Measurements from ENCODE around the gene HSD3B2. TPM values are rescaled to one million over a fixed set of nuclear protein-coding genes. Genes with fewer than 3 reads are reported as not detected.

The HSD3B2 gene
- polyA plus RNA-seq, 1 donor (not counting 4 experiments of a cell fraction or from before 2014, with no cell fraction given): not detected

DNA sequence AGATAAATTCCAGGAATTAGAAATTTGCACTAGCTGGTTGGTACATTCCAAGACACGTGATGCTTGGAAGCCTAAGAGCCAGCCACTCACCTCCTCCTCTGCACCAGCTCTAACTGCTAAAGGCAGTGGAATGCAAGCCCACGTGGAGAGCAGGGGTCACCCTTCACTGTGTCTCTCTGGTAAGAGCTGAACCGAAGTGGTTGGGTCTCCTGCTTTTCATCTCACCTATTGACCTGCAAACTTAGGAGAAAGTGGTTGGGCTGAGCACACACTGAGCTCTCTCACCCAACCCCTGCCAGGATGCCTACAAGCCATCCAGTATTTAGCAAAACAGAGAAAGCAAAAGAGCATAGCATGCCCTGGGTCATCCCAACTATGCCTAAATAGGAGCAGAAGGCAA lies 27.1 kb upstream of the HSD3B2 start:
- Histone ChIP-seq H3K4me3 (ENCODE audit: control insufficient read depth in 2 of 3, extremely low read depth in 1 of 3, insufficient read depth in 2 of 3, low read depth in 1 of 3, low read length in 3 of 3) (no peak overlapping the region), H3K36me3 (ENCODE audit: control insufficient read depth in 2 of 2, extremely low read depth in 1 of 2, insufficient read depth in 2 of 2, low read length in 2 of 2) (no peaks in the 10 kb centered on the region), H3K9me1 (ENCODE audit: control insufficient read depth, extremely low read depth, insufficient read depth, low read length) (no peaks in the 10 kb centered on the region), H2AFZ (ENCODE audit: control insufficient read depth, low read length) (no peak overlapping the region), H4K20me1 (ENCODE audit: control insufficient read depth, extremely low read depth, insufficient read depth, low read length) (no peaks in the 10 kb centered on the region), H3K27ac (ENCODE audit: control insufficient read depth, insufficient read depth, low read length) (no peak overlapping the region), H3K4me2 (ENCODE audit: control insufficient read depth, extremely low read depth, insufficient read depth, low read depth, low read length) (no peak overlapping the region), H3K4me1 (ENCODE audit: control insufficient read depth, extremely low read depth, insufficient read depth, low read length) (no peaks in the 10 kb centered on the region), H3K27me3 (ENCODE audit: control insufficient read depth, extremely low read depth, insufficient read depth, low read length) (peaks cover 4% of the 10 kb centered on the region), H3K9ac (ENCODE audit: control insufficient read depth, extremely low read depth, insufficient read depth, low read length) (no peak overlapping the region), H3K9me3 (ENCODE audit: control insufficient read depth, low read depth, low read length) (no peaks in the 10 kb centered on the region), H3K79me2 (ENCODE audit: control insufficient read depth, insufficient read depth, low read length) (no peaks in the 10 kb centered on the region)
- DNase-seq (ENCODE audit: low read depth, low spot score) (no peak), FAIRE-seq (no peak)
- dilution Hi-C loops (cut with MboI; ENCODE audit: extremely low pct_ligation_motif_present, low sequenced_read_pairs): no loop called here
- TF ChIP-seq, protein P1, sequence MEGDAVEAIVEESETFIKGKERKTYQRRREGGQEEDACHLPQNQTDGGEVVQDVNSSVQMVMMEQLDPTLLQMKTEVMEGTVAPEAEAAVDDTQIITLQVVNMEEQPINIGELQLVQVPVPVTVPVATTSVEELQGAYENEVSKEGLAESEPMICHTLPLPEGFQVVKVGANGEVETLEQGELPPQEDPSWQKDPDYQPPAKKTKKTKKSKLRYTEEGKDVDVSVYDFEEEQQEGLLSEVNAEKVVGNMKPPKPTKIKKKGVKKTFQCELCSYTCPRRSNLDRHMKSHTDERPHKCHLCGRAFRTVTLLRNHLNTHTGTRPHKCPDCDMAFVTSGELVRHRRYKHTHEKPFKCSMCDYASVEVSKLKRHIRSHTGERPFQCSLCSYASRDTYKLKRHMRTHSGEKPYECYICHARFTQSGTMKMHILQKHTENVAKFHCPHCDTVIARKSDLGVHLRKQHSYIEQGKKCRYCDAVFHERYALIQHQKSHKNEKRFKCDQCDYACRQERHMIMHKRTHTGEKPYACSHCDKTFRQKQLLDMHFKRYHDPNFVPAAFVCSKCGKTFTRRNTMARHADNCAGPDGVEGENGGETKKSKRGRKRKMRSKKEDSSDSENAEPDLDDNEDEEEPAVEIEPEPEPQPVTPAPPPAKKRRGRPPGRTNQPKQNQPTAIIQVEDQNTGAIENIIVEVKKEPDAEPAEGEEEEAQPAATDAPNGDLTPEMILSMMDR (optimal IDR thresholded peaks at IDR 0.05 in 1 of 3, IDR thresholded peaks at IDR 0.05 in 1 of 3, conservative IDR thresholded peaks at IDR 0.05 in 1 of 3; ENCODE audit: extremely low read depth in 1 of 3, insufficient read depth in 2 of 3, low read length in 3 of 3): no peak
- TF ChIP-seq EZH2 (IDR thresholded peaks at IDR 0.05; ENCODE audit: low read length): no peak

GRCh38 chr1:119388450-119388849 lies 26.5 kb upstream of the HSD3B2 start:
- Histone ChIP-seq H2AFZ (ENCODE audit: control insufficient read depth, low read length) (no peak overlapping the region), H3K79me2 (ENCODE audit: control insufficient read depth, insufficient read depth, low read length) (no peaks in the 10 kb centered on the region), H3K4me2 (ENCODE audit: control insufficient read depth, extremely low read depth, insufficient read depth, low read depth, low read length) (no peak overlapping the region), H3K4me1 (ENCODE audit: control insufficient read depth, extremely low read depth, insufficient read depth, low read length) (no peaks in the 10 kb centered on the region), H3K4me3 (ENCODE audit: control insufficient read depth in 2 of 3, extremely low read depth in 1 of 3, insufficient read depth in 2 of 3, low read depth in 1 of 3, low read length in 3 of 3) (no peak overlapping the region), H3K9me1 (ENCODE audit: control insufficient read depth, extremely low read depth, insufficient read depth, low read length) (no peaks in the 10 kb centered on the region), H3K27ac (ENCODE audit: control insufficient read depth, insufficient read depth, low read length) (no peak overlapping the region), H4K20me1 (ENCODE audit: control insufficient read depth, extremely low read depth, insufficient read depth, low read length) (no peaks in the 10 kb centered on the region), H3K27me3 (ENCODE audit: control insufficient read depth, extremely low read depth, insufficient read depth, low read length) (peaks cover 4% of the 10 kb centered on the region), H3K9me3 (ENCODE audit: control insufficient read depth, low read depth, low read length) (no peaks in the 10 kb centered on the region), H3K9ac (ENCODE audit: control insufficient read depth, extremely low read depth, insufficient read depth, low read length) (no peak overlapping the region), H3K36me3 (ENCODE audit: control insufficient read depth in 2 of 2, extremely low read depth in 1 of 2, insufficient read depth in 2 of 2, low read length in 2 of 2) (no peaks in the 10 kb centered on the region)
- FAIRE-seq (no peak), DNase-seq (ENCODE audit: low read depth, low spot score) (no peak)
- dilution Hi-C loops (cut with MboI; ENCODE audit: extremely low pct_ligation_motif_present, low sequenced_read_pairs): no loop called here
- no peak for TF ChIP-seq EZH2 (IDR thresholded peaks at IDR 0.05; ENCODE audit: low read length)
- TF ChIP-seq, protein P1 (optimal IDR thresholded peaks at IDR 0.05 in 1 of 3, IDR thresholded peaks at IDR 0.05 in 1 of 3, conservative IDR thresholded peaks at IDR 0.05 in 1 of 3; ENCODE audit: extremely low read depth in 1 of 3, insufficient read depth in 2 of 3, low read length in 3 of 3): no peak

Measured in keratinocyte (primary cell).